ENCODE data around the gene ISOC1.

Gene ISOC1

DNA sequence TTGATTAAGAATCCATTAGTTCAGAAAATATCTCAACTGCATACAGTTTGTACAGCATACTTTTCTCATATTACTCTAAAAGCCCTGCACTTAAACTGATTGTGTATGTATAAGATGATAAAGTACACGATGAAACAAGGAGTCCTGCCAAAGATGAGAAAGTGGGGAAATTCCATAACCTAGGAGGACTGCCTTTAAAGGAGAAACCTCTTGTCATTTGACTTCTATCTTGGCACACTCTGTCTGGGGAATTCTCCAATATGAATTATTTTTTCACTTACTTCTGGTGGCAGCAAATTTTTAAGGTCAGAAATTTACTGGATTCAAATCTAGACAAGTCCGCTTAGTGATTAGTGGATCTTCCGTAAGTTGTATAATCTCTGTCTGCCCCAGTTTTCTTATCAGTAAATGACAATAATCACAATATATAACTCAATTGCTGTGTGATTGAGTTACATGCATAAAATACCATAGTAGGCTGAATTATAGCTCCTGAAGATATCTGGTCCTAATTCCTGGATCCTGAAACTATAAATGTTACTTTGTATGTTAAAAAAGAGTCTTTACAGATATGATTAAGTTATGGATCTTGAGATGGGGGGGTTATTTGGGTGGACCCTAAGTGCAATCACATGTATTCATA lies 17.0 kb upstream of the ISOC1 start:
- in situ Hi-C loops (cut with MboI; ENCODE audit: low sequenced_read_pairs): no loop called here
- no peak for DNase-seq (ENCODE audit: low spot score in 2 of 2)
- H3K4me3 ChIP-seq: no peak overlapping the region
- no peaks in the 10 kb centered on the region for H3K36me3 ChIP-seq (replicated peaks)
- H3K9me3 ChIP-seq: no peaks in the 10 kb centered on the region
- H3K4me1 ChIP-seq: no peaks in the 10 kb centered on the region
- H3K27me3 ChIP-seq (ENCODE audit: low read depth): 0 out of 2 replicates have a peak, but pooled peaks cover 3% of the 10 kb centered on the region

DNA sequence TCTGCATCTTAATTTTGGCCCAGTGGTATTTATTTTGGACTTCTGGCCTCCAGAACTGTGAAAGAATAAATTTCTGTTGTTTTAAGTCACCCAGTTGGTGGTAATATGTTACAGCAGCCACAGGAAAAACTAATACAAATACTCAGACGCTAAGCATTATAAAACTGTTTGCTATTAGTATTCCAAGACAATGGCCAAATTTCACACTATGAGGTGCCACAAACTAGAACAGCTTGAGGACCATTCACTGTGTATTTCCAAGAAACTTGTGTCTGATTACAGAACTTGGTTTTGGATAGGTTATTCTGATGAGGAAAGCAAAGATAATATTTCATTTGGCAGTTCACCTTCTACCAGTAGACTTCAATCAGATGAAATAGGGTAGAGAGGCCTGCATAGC lies 16.3 kb upstream of the ISOC1 start:
- DNase-seq (ENCODE audit: low spot score in 2 of 2): no peak
- no peaks in the 10 kb centered on the region for H3K4me1 ChIP-seq
- no peak overlapping the region for H3K4me3 ChIP-seq
- H3K9me3 ChIP-seq: no peaks in the 10 kb centered on the region
- H3K36me3 ChIP-seq (replicated peaks): no peaks in the 10 kb centered on the region
- 0 out of 2 replicates have a peak, but pooled peaks cover 1% of the 10 kb centered on the region for H3K27me3 ChIP-seq (ENCODE audit: low read depth)
- in situ Hi-C loops (cut with MboI; ENCODE audit: low sequenced_read_pairs): no loop called here

GRCh38 chr5:129078660-129079059 lies 15.9 kb upstream of the ISOC1 start:
- Histone ChIP-seq H3K36me3 (replicated peaks) (no peaks in the 10 kb centered on the region), H3K9me3 (no peaks in the 10 kb centered on the region), H3K4me1 (no peaks in the 10 kb centered on the region), H3K4me3 (no peak overlapping the region), H3K27me3 (ENCODE audit: low read depth) (no peaks in the 10 kb centered on the region)
- in situ Hi-C loops (cut with MboI; ENCODE audit: low sequenced_read_pairs): no loop called here
- no peak for DNase-seq (ENCODE audit: low spot score in 2 of 2)

DNA sequence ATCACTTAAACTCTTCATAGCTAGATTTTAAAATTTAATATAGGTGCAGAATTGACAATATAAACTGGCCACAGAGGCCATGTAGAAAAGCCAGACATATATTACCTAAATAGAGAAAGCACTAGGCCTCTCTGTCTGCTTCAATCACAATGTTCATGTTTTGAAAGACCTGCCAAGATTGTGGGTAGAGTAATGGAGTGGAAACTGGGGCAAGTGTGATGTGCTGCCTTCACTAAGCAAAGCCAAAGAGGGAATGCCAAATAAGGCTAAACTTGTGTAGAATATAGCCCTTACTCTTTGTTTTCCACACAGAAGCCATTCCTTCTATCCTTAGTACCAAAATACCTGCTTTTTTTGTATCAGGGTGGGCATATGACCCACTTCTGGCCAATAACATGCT lies 15.1 kb upstream of the ISOC1 start:
- DNase-seq (ENCODE audit: low spot score in 2 of 2): no peak
- no peak overlapping the region for H3K4me3 ChIP-seq
- no peaks in the 10 kb centered on the region for H3K9me3 ChIP-seq
- no peaks in the 10 kb centered on the region for H3K27me3 ChIP-seq (ENCODE audit: low read depth)
- H3K36me3 ChIP-seq (replicated peaks): no peaks in the 10 kb centered on the region
- in situ Hi-C loops (cut with MboI; ENCODE audit: low sequenced_read_pairs): no loop called here
- H3K4me1 ChIP-seq: no peaks in the 10 kb centered on the region

DNA sequence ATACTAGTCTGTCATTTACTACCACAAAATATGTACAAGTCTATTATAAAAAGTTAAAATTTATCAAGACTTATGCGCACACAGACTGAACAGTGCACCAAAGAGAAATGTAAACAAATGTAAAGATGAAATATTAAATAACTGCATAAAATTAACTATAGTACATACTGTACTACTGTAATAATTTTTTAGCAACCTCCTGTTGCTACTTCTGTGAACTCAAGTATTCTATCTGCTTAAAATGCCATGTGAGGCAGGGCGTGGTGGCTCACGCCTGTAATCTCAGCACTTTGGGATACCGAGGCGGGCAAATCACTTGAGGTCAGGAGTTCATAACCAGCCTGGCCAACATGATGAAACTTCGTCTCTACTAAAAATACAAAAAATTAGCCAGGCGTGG lies 13.8 kb upstream of the ISOC1 start:
- no peaks in the 10 kb centered on the region for H3K36me3 ChIP-seq (replicated peaks)
- H3K4me1 ChIP-seq: no peaks in the 10 kb centered on the region
- no peaks in the 10 kb centered on the region for H3K27me3 ChIP-seq (ENCODE audit: low read depth)
- no peak for DNase-seq (ENCODE audit: low spot score in 2 of 2)
- no peaks in the 10 kb centered on the region for H3K9me3 ChIP-seq
- in situ Hi-C loops (cut with MboI; ENCODE audit: low sequenced_read_pairs): no loop called here
- no peak overlapping the region for H3K4me3 ChIP-seq

- H3K4me1 ChIP-seq: no peaks in the 10 kb centered on the region
- no peaks in the 10 kb centered on the region for H3K9me3 ChIP-seq
- no peaks in the 10 kb centered on the region for H3K36me3 ChIP-seq (replicated peaks)
- no peak for DNase-seq (ENCODE audit: low spot score in 2 of 2)
- no peaks in the 10 kb centered on the region for H3K27me3 ChIP-seq (ENCODE audit: low read depth)
- in situ Hi-C loops (cut with MboI; ENCODE audit: low sequenced_read_pairs): no loop called here
- no peak overlapping the region for H3K4me3 ChIP-seq
These were observed 12.1 kb upstream of the ISOC1 start for GRCh38 chr5:129082225-129083136.

DNA sequence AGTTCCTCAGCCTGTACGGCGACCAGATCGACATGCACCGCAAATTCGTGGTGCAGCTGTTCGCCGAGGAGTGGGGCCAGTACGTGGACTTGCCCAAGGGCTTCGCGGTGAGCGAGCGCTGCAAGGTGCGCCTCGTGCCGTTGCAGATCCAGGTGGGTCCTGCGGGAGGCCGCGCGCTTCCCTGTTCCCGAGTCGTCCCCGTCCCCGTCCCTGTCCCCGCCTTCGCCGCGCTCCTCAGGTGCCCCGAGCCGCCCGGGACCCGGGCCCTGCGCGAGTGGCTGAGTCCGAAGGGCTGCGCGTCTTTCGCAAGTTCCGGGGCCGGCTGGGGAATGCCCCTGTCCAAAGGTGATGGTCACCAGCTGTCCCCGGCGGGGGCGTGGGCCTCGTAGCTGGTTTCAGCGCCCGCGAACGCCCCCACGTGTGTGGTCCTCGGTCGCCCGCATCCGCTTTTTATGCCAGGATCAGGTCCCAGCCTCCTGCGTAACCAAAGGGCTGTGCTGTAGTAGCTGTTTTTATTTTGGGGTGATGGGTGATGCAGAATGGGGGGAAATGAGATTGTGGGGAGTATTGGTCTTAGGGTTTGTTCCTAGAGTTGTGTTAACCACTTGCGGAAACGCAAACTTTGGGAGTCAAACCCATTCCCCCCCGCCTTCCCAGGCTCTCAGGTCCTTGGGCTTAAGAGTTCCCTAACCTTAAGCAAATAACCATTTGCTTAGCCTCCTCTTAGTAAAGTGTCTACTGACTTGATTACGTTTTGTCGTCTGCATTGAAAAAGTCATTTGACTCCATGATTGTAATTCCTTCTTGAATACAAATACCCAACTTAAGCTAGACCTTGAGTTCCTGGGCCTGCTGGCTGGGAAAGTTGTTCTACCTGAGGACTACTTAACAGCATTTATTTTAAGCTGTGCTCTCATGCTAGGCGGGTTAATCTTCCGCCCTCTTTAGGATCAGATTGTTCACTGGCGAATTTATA lies 663 bp downstream of the ISOC1 start:
- H3K4me3 ChIP-seq: peak overlapping the region; percentile 90
- H3K4me1 ChIP-seq: peaks cover 19% of the 10 kb centered on the region
- H3K9me3 ChIP-seq: no peaks in the 10 kb centered on the region
- in situ Hi-C loops (cut with MboI; ENCODE audit: low sequenced_read_pairs): no loop called here
- no peaks in the 10 kb centered on the region for H3K36me3 ChIP-seq (replicated peaks)
- no peaks in the 10 kb centered on the region for H3K27me3 ChIP-seq (ENCODE audit: low read depth)
- DNase-seq (ENCODE audit: low spot score in 2 of 2): peak; percentile 22 to 66

- no peak for DNase-seq (ENCODE audit: low spot score in 2 of 2)
- H3K4me3 ChIP-seq: no peak overlapping the region
- H3K9me3 ChIP-seq: no peaks in the 10 kb centered on the region
- no peaks in the 10 kb centered on the region for H3K36me3 ChIP-seq (replicated peaks)
- peaks cover 19% of the 10 kb centered on the region for H3K4me1 ChIP-seq
- H3K27me3 ChIP-seq (ENCODE audit: low read depth): no peaks in the 10 kb centered on the region
- in situ Hi-C loops (cut with MboI; ENCODE audit: low sequenced_read_pairs): no loop called here
These were observed 1.9 kb downstream of the ISOC1 start for GRCh38 chr5:129096382-129096991.

GRCh38 chr5:129097498-129098296 lies 3.1 kb downstream of the ISOC1 start:
- no peak overlapping the region for H3K4me3 ChIP-seq

GRCh38 chr5:129098488-129099183 lies 4.1 kb downstream of the ISOC1 start:
- Histone ChIP-seq H3K4me3 (no peak overlapping the region), H3K4me1 (peaks cover 19% of the 10 kb centered on the region), H3K36me3 (replicated peaks) (no peaks in the 10 kb centered on the region), H3K27me3 (ENCODE audit: low read depth) (no peaks in the 10 kb centered on the region), H3K9me3 (no peaks in the 10 kb centered on the region)
- DNase-seq (ENCODE audit: low spot score in 2 of 2): no peak
- in situ Hi-C loops (cut with MboI; ENCODE audit: low sequenced_read_pairs): no loop called here

More at GRCh38 chr5:129097498-129098296, 3.1 kb downstream of the ISOC1 start:
- H3K36me3 ChIP-seq (replicated peaks): no peaks in the 10 kb centered on the region
- no peaks in the 10 kb centered on the region for H3K27me3 ChIP-seq (ENCODE audit: low read depth)
- in situ Hi-C loops (cut with MboI; ENCODE audit: low sequenced_read_pairs): no loop called here
- DNase-seq (ENCODE audit: low spot score in 2 of 2): no peak
- no peaks in the 10 kb centered on the region for H3K9me3 ChIP-seq
- peaks cover 19% of the 10 kb centered on the region for H3K4me1 ChIP-seq

- Histone ChIP-seq H3K36me3 (replicated peaks) (no peaks in the 10 kb centered on the region), H3K4me3 (no peak overlapping the region), H3K9me3 (no peaks in the 10 kb centered on the region), H3K27me3 (ENCODE audit: low read depth) (no peaks in the 10 kb centered on the region), H3K4me1 (peaks cover 15% of the 10 kb centered on the region)
- no peak for DNase-seq (ENCODE audit: low spot score in 2 of 2)
- in situ Hi-C loops (cut with MboI; ENCODE audit: low sequenced_read_pairs): no loop called here
These were observed 4.6 kb downstream of the ISOC1 start for GRCh38 chr5:129099184-129099569.

- H3K4me1 ChIP-seq: peaks cover 10% of the 10 kb centered on the region
- no peaks in the 10 kb centered on the region for H3K9me3 ChIP-seq
- in situ Hi-C loops (cut with MboI; ENCODE audit: low sequenced_read_pairs): no loop called here
- no peak overlapping the region for H3K4me3 ChIP-seq
- H3K36me3 ChIP-seq (replicated peaks): peaks cover 4% of the 10 kb centered on the region
- DNase-seq (ENCODE audit: low spot score in 2 of 2): no peak
- no peaks in the 10 kb centered on the region for H3K27me3 ChIP-seq (ENCODE audit: low read depth)
These were observed 7.2 kb downstream of the ISOC1 start for GRCh38 chr5:129101794-129102193.

Measured in HAP-1 (cell line).